Breast epithelium (tissue), 3 donors: ENCODE results near the gene FOXA3.

Experiments used
- POLR2A ChIP-seq: fragments of 450-650 bp; IDR thresholded peaks from one replicate; pipeline ENCODE4 v1.6.1; 2016; ENCODE audit warnings: antibody characterized with exemption, mild to moderate bottlenecking, moderate library complexity
- TF ChIP-seq, protein P1 (sequence below), 3 donors: fragments of 450-650 bp; IDR thresholded peaks; one replicate each; pipeline ENCODE4 v1.5.1; 2016 to 2017; ENCODE audit warnings: antibody characterized with exemption in 3 of 3, mild to moderate bottlenecking in 3 of 3, moderate library complexity in 3 of 3

DNA sequence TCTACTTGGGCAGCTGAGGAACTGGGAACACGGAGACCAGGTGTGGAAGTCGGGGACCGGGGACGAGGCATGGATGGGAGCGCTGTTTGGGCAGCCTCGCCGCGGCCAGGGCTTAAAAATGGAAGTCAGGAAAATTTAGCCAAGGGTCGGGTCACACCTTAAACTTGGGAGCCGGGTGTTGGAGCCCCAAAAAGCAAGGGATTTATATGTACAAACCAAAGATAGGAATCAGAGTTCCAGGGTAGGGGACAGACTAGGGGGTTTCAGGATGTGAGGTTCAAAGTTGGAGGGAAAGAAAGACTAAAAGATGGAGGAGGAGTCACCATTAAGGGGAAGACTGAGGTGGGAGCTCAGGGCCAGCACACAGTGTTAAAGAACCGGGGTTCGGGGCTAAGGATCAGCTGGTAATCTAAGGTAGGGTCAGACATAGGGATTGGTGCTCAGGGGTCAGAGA is 530 bp downstream of the FOXA3 start:
- no peak for TF ChIP-seq POLR2A
- TF ChIP-seq, protein P1, sequence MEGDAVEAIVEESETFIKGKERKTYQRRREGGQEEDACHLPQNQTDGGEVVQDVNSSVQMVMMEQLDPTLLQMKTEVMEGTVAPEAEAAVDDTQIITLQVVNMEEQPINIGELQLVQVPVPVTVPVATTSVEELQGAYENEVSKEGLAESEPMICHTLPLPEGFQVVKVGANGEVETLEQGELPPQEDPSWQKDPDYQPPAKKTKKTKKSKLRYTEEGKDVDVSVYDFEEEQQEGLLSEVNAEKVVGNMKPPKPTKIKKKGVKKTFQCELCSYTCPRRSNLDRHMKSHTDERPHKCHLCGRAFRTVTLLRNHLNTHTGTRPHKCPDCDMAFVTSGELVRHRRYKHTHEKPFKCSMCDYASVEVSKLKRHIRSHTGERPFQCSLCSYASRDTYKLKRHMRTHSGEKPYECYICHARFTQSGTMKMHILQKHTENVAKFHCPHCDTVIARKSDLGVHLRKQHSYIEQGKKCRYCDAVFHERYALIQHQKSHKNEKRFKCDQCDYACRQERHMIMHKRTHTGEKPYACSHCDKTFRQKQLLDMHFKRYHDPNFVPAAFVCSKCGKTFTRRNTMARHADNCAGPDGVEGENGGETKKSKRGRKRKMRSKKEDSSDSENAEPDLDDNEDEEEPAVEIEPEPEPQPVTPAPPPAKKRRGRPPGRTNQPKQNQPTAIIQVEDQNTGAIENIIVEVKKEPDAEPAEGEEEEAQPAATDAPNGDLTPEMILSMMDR (IDR thresholded peaks at IDR 0.05) = no peak
